Heart left ventricle (tissue), 16 donors: ENCODE results near the gene CYTH1. TPM values are rescaled to one million over a fixed set of nuclear protein-coding genes. Genes with fewer than 3 reads are reported as not detected.

Source experiments
- ATAC-seq, 4 donors: fragments of 200-7000 bp; cut with Tn5 transposase; one replicate each; pipeline ENCODE4 v1.9.1; 2020 to 2022; ENCODE audit warnings: moderate library complexity in 4 of 4, mild to moderate bottlenecking in 3 of 4, moderate number of reproducible peaks in 1 of 4
- DNase-seq, 5 donors: peaks; one replicate each; pipeline ENCODE4 v3.0.0-alpha.2; 2020
- H3K27ac ChIP-seq, 12 donors: fragments of 200-600 bp; sonication (generic) in 4 of 12; one replicate each; pipeline versions ENCODE4 v1.5.0 to v1.8.0; 2016 to 2022; ENCODE audit warnings: mild to moderate bottlenecking in 2 of 12
- H3K27me3 ChIP-seq, 9 donors: fragments of 200-600 bp; sonication (generic) in 2 of 9; one replicate each; pipeline versions ENCODE4 v1.5.1 to v1.8.0; 2016 to 2022; ENCODE audit warnings: mild to moderate bottlenecking in 3 of 9
- H3K36me3 ChIP-seq, 9 donors: fragments of 200-600 bp; sonication (generic) in 2 of 9; one replicate each; pipeline versions ENCODE4 v1.5.0 to v1.8.0; 2018 to 2022; ENCODE audit warnings: mild to moderate bottlenecking in 2 of 9
- H3K4me1 ChIP-seq, 12 donors: fragments of 200-600 bp; sonication (generic) in 4 of 12; one replicate each; pipeline versions ENCODE4 v1.5.0 to v1.8.0; 2016 to 2022; ENCODE audit warnings: mild to moderate bottlenecking in 3 of 12
- H3K4me3 ChIP-seq, 12 donors: fragments of 200-600 bp; sonication (generic) in 4 of 12; one replicate each; pipeline versions ENCODE4 v1.5.0 to v1.8.0; 2017 to 2022; ENCODE audit warnings: mild to moderate bottlenecking in 9 of 12, moderate library complexity in 4 of 12
- H3K9me3 ChIP-seq, 12 donors: fragments of 200-600 bp; sonication (generic) in 4 of 12; one replicate each; pipeline versions ENCODE4 v1.5.0 to v1.8.0; 2016 to 2022; ENCODE audit warnings: mild to moderate bottlenecking in 1 of 12
- CTCF ChIP-seq, 12 donors: fragments of 200-600 bp; sonication (generic) in 4 of 12; IDR thresholded peaks; one replicate each; pipeline versions ENCODE4 v1.5.0 to v1.8.0; 2018 to 2022; ENCODE audit warnings: antibody characterized with exemption in 12 of 12, mild to moderate bottlenecking in 5 of 12
- POLR2A ChIP-seq, 2 donors: fragments of 450-650 bp; IDR thresholded peaks; one replicate each; pipeline ENCODE4 v1.6.1; 2017; ENCODE audit warnings: antibody characterized with exemption in 2 of 2, mild to moderate bottlenecking in 2 of 2, moderate library complexity in 2 of 2
- WGBS, 4 donors: extraction: QIAGEN DNeasy Blood & Tissue Kit in 2 of 4; methylation state at CpG; one replicate each; pipeline versions ENCODE4 v1.1.5 to v1.1.7; 2013 to 2018; 5-methylcytosine and 5-hydroxymethylcytosine counted together
- intact Hi-C, 10 donors: fragments of 100-400 bp; cut with DNase I; formaldehyde crosslinking; loops; one replicate each; pipeline versions ENCODE4 v1.11.1 to v1.14.2; 2022
- polyA plus RNA-seq, 2 donors: library from polyadenylated mRNA; stranded (reverse); fragments of 200-250 nt; gene quantifications; one replicate each; pipeline ENCODE4 v1.2.3, GENCODE V29; 2013
- total RNA-seq, 9 donors: library from RNA; depleted of rRNA in 2 of 9; stranded (reverse); fragments of >200 nt in 2 of 9; fragmentation: NEBNext Ultra II Directional in 3 of 9; extraction: Animal tissue kit (Norgen Biotek cat#: 25700) in 3 of 9; gene quantifications; one replicate each; pipeline versions ENCODE4 v1.1.0 to v1.2.4, GENCODE V29; 2016 to 2023
- donor health status: ischemic (EF 13 %, LVEDD 7.1; RV severe dilation, severe dysfunction).
- donor health status: healthy with polysubstance abuse.
- donor health status: DM: no; HTN: yes; CAD: no.
- donor health status: DM: no; HTN: no; CAD: no.
- donor health status: ischemic (EF 25% LVEDD 6.9; RV normal size, moderate dysfunction).
- donor health status: ischemic (EF 25% LVEDD 5.7; RV mildly dilated, moderate dysfunction).
- donor health status: healthy.
- donor health status: DM: yes; HTN: yes; CAD: no.
- donor health status: ischemic (EF 35%, LVEDD 5.7; RV mildly dilated, moderate dysfunction).
- donor health status: nonischemic (EF 11% LVEDD 7.7; RV severe dilation, severe dysfunction).
- donor health status: DM: yes; HTN: yes; CAD: no.
- donor health status: PGD.
- donor health status: ischemic (EF 29% LVEDD 5.4; RV normal size, mild dysfunction).
- donor health status: nonischemic (EF 23%, LVEDD 6.1; RV moderate dilation, normal function).

The CYTH1 gene
- total and polyA plus RNA-seq, 11 donors: 20.0 to 59.1 (median 30.9) TPM

- peaks cover 0 to 27% (median 18%) of the 10 kb centered on the region in 12 donors for H3K4me1 ChIP-seq
- 75 to 83% (median 82%) methylated on average over 8 to 10 of the region's 10 CpGs for WGBS, 4 donors
- ATAC-seq: peak in 1 of 4 donors; percentile 60
- H3K9me3 ChIP-seq: no peaks in the 10 kb centered on the region
- DNase-seq: no peak
- intact Hi-C loops: no loop called here
- peak overlapping the region in 9 of 12 donors; percentile 1 to 94 (median 72) for H3K27ac ChIP-seq
- peaks cover 0 to 2% (median 0%) of the 10 kb centered on the region in 9 donors for H3K36me3 ChIP-seq
- TF ChIP-seq CTCF (IDR thresholded peaks at IDR 0.05) (no peak), POLR2A (IDR thresholded peaks at IDR 0.05) (no peak)
- no peaks in the 10 kb centered on the region for H3K27me3 ChIP-seq
- no peak overlapping the region for H3K4me3 ChIP-seq
Observed at GRCh38 chr17:78667091-78667490, 115.0 kb downstream of the CYTH1 start.

- intact Hi-C loops: no loop called here
- Histone ChIP-seq H3K27me3 (no peaks in the 10 kb centered on the region), H3K4me1 (peaks cover 0 to 27% (median 18%) of the 10 kb centered on the region in 12 donors), H3K27ac (peak overlapping the region; percentile 3 to 94 (median 70)), H3K36me3 (no peaks in the 10 kb centered on the region), H3K9me3 (no peaks in the 10 kb centered on the region), H3K4me3 (no peak overlapping the region)
- ATAC-seq (peak; percentile 54 to 76 (median 68)), DNase-seq (peak in 4 of 5 donors; percentile 51 to 63 (median 56))
- 41 to 56% (median 46%) methylated on average over 17 to 19 of the region's 19 CpGs for WGBS, 4 donors
- no peak for TF ChIP-seq CTCF (IDR thresholded peaks at IDR 0.05)
- no peak for TF ChIP-seq POLR2A (IDR thresholded peaks at IDR 0.05)
Observed at GRCh38 chr17:78665952-78666920, 115.8 kb downstream of the CYTH1 start.

DNA sequence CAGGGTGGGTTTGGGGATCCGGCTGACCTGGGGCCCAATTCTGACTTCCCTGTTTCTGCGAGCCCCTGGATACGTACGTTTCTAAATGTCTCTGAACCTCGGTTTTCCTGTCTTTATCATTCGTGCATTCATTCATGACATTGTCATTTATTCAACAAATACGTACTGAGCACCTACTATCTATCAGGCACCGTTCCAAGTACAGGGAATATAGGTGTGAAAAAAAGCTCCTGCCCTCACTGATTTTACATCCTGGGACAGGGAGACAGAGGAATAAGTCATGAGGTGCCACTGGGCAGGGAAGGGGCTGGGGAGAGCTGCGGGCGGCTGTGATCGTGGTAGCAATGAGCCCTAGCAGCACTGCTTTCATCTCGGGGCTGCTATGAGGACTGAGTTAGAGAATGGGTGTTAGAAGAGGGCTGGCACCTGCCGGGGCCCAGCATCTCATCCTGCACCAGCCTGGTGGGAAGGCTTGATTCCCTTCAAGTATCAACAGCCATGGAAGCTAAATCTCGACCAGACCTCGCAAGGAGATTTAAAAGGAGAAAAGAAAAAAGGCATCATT lies 116.6 kb downstream of the CYTH1 start:
- H3K27ac ChIP-seq: peak overlapping the region; percentile 3 to 94 (median 70)
- no peak for DNase-seq
- no peaks in the 10 kb centered on the region for H3K9me3 ChIP-seq
- H3K4me3 ChIP-seq: no peak overlapping the region
- H3K36me3 ChIP-seq: no peaks in the 10 kb centered on the region
- 42 to 49% (median 43%) methylated on average over 15 of the region's 15 CpGs for WGBS, 4 donors
- intact Hi-C loops: no loop called here
- H3K4me1 ChIP-seq: peaks cover 0 to 27% (median 18%) of the 10 kb centered on the region in 12 donors
- ATAC-seq: peak in 2 of 4 donors; percentile 1 to 4
- TF ChIP-seq POLR2A (IDR thresholded peaks at IDR 0.05): no peak
- TF ChIP-seq CTCF (IDR thresholded peaks at IDR 0.05): no peak
- H3K27me3 ChIP-seq: no peaks in the 10 kb centered on the region
